HepG2 (cell line): ENCODE data around the gene PCDHB2. TPM values are rescaled to one million over a fixed set of nuclear protein-coding genes. Genes with fewer than 3 reads are reported as not detected.

Source experiments
- ATF7-NPFF ChIP-seq: sonication (generic); formaldehyde crosslinking; IDR thresholded peaks from 2 replicates; pipeline ENCODE4 v1.8.1; 2023; ENCODE audit warnings: mild to moderate bottlenecking, low read depth, missing genetic modification reagents, moderate library complexity
- GATAD1 ChIP-seq: IDR thresholded peaks from 2 replicates; pipeline ENCODE4 v1.6.1; 2016; ENCODE audit warnings: missing genetic modification reagents, missing compliant biosample characterization
- GTF3A ChIP-seq: sonication (generic); formaldehyde crosslinking; conservative IDR thresholded peaks from 2 replicates; pipeline ENCODE4 v1.4.0; 2020; ENCODE audit warnings: mild to moderate bottlenecking, missing genetic modification reagents
- JUN ChIP-seq: sonication (generic); formaldehyde crosslinking; IDR thresholded peaks from 2 replicates; pipeline ENCODE4 v1.4.0; 2020; ENCODE audit warnings: mild to moderate bottlenecking, missing genetic modification reagents
- KAT8 ChIP-seq: IDR thresholded peaks from 2 replicates; pipeline ENCODE4 v1.6.1; 2016; ENCODE audit warnings: missing genetic modification reagents, missing compliant biosample characterization
- MATR3 ChIP-seq: sonication (generic); formaldehyde crosslinking; IDR thresholded peaks from 2 replicates; pipeline ENCODE4 v1.4.0; 2020; ENCODE audit warnings: missing genetic modification reagents
- NFE2L2 ChIP-seq: fragments of 150-350 bp; IDR thresholded peaks from 2 replicates; pipeline ENCODE4 v1.6.1; 2014; ENCODE audit warnings: low read length
- NR2F2 ChIP-seq: IDR thresholded peaks from 2 replicates; pipeline ENCODE4 v1.6.1; 2012; ENCODE audit warnings: low read depth, inconsistent platforms, borderline replicate concordance
- PAX8 ChIP-seq: sonication (generic); formaldehyde crosslinking; IDR thresholded peaks from 2 replicates; pipeline ENCODE4 v1.8.0; 2022; ENCODE audit warnings: mild to moderate bottlenecking, missing genetic modification reagents, borderline replicate concordance
- POLR2AphosphoS5 ChIP-seq: IDR thresholded peaks from 2 replicates; pipeline ENCODE4 v1.6.1; 2012; ENCODE audit warnings: low read depth, low read length
- RCOR2 ChIP-seq: IDR thresholded peaks from 2 replicates; pipeline ENCODE4 v1.6.1; 2016; ENCODE audit warnings: missing biosample characterization, missing genetic modification reagents
- RXRA ChIP-seq: sonication (generic); formaldehyde crosslinking; IDR thresholded peaks from 2 replicates; pipeline ENCODE4 v1.5.1; 2020; ENCODE audit warnings: missing genetic modification reagents
- SMC3 ChIP-seq: IDR thresholded peaks from 2 replicates; pipeline ENCODE4 v1.6.1; 2011; ENCODE audit warnings: low read length, improper control_type of control experiment
- SNAPC2 ChIP-seq: sonication (generic); formaldehyde crosslinking; IDR thresholded peaks from 2 replicates; pipeline ENCODE4 v1.8.1; 2022; ENCODE audit warnings: mild to moderate bottlenecking, missing genetic modification reagents
- SOX5 ChIP-seq: IDR thresholded peaks from 2 replicates; pipeline ENCODE4 v1.6.1; 2016; ENCODE audit warnings: borderline replicate concordance
- ZBTB20 ChIP-seq: sonication (generic); formaldehyde crosslinking; IDR thresholded peaks from 2 replicates; pipeline ENCODE4 v1.8.1; 2023; ENCODE audit warnings: missing genetic modification reagents, low read depth, mild to moderate bottlenecking, borderline replicate concordance
- ZNF160 ChIP-seq: sonication (generic); formaldehyde crosslinking; IDR thresholded peaks from 2 replicates; pipeline ENCODE4 v1.8.0; 2022; ENCODE audit warnings: mild to moderate bottlenecking, inconsistent platforms, missing genetic modification reagents
- ZNF282 ChIP-seq: fragments of 450-650 bp; IDR thresholded peaks from 2 replicates; pipeline ENCODE4 v1.6.1; 2018; ENCODE audit not compliant: partially characterized antibody
- ZNF557 ChIP-seq: sonication (generic); formaldehyde crosslinking; IDR thresholded peaks from 2 replicates; pipeline ENCODE4 v1.4.0; 2020; ENCODE audit warnings: missing genetic modification reagents
- ZNF616 ChIP-seq: sonication (generic); formaldehyde crosslinking; IDR thresholded peaks from 2 replicates; pipeline ENCODE4 v1.5.0; 2020; ENCODE audit warnings: low read depth, mild to moderate bottlenecking, missing genetic modification reagents
- polyA plus RNA-seq, 8 experiments: library from polyadenylated mRNA; depleted of rRNA in 3 of 8; stranded (reverse) in 7 of 8; unstranded in 1 of 8; fragments of >200 nt; fragmentation: Illumina TruSeq in 4 of 8; extraction: Trizol in 4 of 8; gene quantifications; 2 replicates each; pipeline versions ENCODE4 v1.2.1 to v1.2.3, GENCODE V29; 2011 to 2016; ENCODE audit warnings: low read depth in 4 of 8, missing spikeins in 1 of 8, mixed read lengths in 1 of 8; ENCODE audit not compliant: insufficient read depth in 1 of 8
- total RNA-seq, 5 experiments: library from RNA; depleted of rRNA; stranded (reverse); fragments of >200 nt; fragmentation: Illumina TruSeq; extraction: Trizol; gene quantifications; 2 replicates each; pipeline ENCODE4 v1.2.3, GENCODE V29; 2016; ENCODE audit warnings: low read depth in 1 of 5
- TF ChIP-seq, protein P1 (sequence below): sonication (generic); formaldehyde crosslinking; conservative IDR thresholded peaks from 2 replicates; pipeline ENCODE4 v1.4.0; 2020; ENCODE audit warnings: missing genetic modification reagents
- TF ChIP-seq, protein P2 (sequence below): sonication (generic); formaldehyde crosslinking; IDR thresholded peaks from 2 replicates; pipeline ENCODE4 v1.4.0; 2020; ENCODE audit warnings: mild to moderate bottlenecking, missing genetic modification reagents
- TF ChIP-seq, protein P3 (sequence below): IDR thresholded peaks from 2 replicates; pipeline ENCODE4 v1.6.1; 2016; ENCODE audit warnings: low read depth
- TF ChIP-seq, protein P4 (sequence below): sonication (generic); formaldehyde crosslinking; IDR thresholded peaks from 2 replicates; pipeline ENCODE4 v1.9.0; 2021; ENCODE audit warnings: missing genetic modification reagents, mild to moderate bottlenecking, borderline replicate concordance

Gene PCDHB2
- total and polyA plus RNA-seq, 2 of the 13 experiments (the other 11 are each of a cell fraction or from before 2014, with no cell fraction given): 7.1 to 7.5 TPM

DNA sequence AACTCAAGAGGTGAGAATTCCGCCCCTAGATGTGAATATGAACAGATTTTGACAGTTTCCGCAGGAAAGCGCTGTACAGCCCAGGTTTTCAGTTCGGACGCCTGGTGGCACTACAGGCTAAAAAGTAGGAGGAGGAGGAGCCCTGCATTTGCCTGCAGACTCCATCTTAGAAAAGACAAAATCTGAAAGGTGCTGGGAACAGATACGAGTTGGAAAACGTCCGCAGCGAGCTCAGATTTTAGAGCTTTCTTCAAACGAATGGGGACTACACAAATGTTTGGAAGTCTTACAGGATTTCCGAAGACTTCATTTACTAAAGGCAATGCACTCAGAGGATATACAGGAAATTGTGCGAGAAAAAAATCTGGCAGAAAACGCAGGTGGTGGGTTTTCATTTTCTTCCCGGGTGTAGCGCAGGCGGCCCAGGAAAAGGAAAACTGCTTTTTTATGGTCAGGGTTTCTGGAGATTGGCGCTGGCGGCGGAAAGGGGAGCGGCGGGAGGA is 9.9 kb upstream of the PCDHB2 start (continued):
- TF ChIP-seq SOX5 (CRISPR knock-in tag): 0 out of 2 replicates have a peak, but pooled peaks have one; percentile 13
- no peak for TF ChIP-seq ZNF282
- no peak for TF ChIP-seq ZNF616 (CRISPR knock-in tag)
- TF ChIP-seq KAT8 (CRISPR knock-in tag): peak; percentile 75; the same call in 1 of the 2 replicates
- peak; percentile 53; the same call in 1 of the 2 replicates for TF ChIP-seq POLR2AphosphoS5
- no peak for TF ChIP-seq JUN (CRISPR knock-in tag)
- TF ChIP-seq ATF7-NPFF (CRISPR knock-in tag): no peak
- TF ChIP-seq RCOR2 (CRISPR knock-in tag): no peak
- TF ChIP-seq ZNF557 (CRISPR knock-in tag): no peak
- TF ChIP-seq GATAD1: no peak
- TF ChIP-seq PAX8 (CRISPR knock-in tag): no peak
- TF ChIP-seq ZBTB20 (CRISPR knock-in tag): no peak
- TF ChIP-seq NFE2L2: no peak
- TF ChIP-seq, protein P1, sequence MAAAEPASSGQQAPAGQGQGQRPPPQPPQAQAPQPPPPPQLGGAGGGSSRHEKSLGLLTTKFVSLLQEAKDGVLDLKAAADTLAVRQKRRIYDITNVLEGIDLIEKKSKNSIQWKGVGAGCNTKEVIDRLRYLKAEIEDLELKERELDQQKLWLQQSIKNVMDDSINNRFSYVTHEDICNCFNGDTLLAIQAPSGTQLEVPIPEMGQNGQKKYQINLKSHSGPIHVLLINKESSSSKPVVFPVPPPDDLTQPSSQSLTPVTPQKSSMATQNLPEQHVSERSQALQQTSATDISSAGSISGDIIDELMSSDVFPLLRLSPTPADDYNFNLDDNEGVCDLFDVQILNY (CRISPR knock-in tag): no peak
- TF ChIP-seq GTF3A (CRISPR knock-in tag): no peak
- no peak for TF ChIP-seq RXRA (CRISPR knock-in tag)
- TF ChIP-seq SMC3: peak; percentile 50; the same call in 1 of the 2 replicates
- TF ChIP-seq, protein P2, sequence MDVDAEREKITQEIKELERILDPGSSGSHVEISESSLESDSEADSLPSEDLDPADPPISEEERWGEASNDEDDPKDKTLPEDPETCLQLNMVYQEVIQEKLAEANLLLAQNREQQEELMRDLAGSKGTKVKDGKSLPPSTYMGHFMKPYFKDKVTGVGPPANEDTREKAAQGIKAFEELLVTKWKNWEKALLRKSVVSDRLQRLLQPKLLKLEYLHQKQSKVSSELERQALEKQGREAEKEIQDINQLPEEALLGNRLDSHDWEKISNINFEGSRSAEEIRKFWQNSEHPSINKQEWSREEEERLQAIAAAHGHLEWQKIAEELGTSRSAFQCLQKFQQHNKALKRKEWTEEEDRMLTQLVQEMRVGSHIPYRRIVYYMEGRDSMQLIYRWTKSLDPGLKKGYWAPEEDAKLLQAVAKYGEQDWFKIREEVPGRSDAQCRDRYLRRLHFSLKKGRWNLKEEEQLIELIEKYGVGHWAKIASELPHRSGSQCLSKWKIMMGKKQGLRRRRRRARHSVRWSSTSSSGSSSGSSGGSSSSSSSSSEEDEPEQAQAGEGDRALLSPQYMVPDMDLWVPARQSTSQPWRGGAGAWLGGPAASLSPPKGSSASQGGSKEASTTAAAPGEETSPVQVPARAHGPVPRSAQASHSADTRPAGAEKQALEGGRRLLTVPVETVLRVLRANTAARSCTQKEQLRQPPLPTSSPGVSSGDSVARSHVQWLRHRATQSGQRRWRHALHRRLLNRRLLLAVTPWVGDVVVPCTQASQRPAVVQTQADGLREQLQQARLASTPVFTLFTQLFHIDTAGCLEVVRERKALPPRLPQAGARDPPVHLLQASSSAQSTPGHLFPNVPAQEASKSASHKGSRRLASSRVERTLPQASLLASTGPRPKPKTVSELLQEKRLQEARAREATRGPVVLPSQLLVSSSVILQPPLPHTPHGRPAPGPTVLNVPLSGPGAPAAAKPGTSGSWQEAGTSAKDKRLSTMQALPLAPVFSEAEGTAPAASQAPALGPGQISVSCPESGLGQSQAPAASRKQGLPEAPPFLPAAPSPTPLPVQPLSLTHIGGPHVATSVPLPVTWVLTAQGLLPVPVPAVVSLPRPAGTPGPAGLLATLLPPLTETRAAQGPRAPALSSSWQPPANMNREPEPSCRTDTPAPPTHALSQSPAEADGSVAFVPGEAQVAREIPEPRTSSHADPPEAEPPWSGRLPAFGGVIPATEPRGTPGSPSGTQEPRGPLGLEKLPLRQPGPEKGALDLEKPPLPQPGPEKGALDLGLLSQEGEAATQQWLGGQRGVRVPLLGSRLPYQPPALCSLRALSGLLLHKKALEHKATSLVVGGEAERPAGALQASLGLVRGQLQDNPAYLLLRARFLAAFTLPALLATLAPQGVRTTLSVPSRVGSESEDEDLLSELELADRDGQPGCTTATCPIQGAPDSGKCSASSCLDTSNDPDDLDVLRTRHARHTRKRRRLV (CRISPR knock-in tag): no peak
- TF ChIP-seq, protein P3, sequence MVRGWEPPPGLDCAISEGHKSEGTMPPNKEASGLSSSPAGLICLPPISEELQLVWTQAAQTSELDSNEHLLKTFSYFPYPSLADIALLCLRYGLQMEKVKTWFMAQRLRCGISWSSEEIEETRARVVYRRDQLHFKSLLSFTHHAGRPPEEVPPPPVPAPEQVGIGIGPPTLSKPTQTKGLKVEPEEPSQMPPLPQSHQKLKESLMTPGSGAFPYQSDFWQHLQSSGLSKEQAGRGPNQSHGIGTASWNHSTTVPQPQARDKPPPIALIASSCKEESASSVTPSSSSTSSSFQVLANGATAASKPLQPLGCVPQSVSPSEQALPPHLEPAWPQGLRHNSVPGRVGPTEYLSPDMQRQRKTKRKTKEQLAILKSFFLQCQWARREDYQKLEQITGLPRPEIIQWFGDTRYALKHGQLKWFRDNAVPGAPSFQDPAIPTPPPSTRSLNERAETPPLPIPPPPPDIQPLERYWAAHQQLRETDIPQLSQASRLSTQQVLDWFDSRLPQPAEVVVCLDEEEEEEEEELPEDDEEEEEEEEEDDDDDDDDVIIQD (CRISPR knock-in tag): peak; percentile 30; the same call in 1 of the 2 replicates
- no peak for TF ChIP-seq SNAPC2 (CRISPR knock-in tag)
- TF ChIP-seq, protein P4, sequence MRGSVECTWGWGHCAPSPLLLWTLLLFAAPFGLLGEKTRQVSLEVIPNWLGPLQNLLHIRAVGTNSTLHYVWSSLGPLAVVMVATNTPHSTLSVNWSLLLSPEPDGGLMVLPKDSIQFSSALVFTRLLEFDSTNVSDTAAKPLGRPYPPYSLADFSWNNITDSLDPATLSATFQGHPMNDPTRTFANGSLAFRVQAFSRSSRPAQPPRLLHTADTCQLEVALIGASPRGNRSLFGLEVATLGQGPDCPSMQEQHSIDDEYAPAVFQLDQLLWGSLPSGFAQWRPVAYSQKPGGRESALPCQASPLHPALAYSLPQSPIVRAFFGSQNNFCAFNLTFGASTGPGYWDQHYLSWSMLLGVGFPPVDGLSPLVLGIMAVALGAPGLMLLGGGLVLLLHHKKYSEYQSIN (CRISPR knock-in tag): no peak
- TF ChIP-seq MATR3 (CRISPR knock-in tag): no peak
- no peak for TF ChIP-seq ZNF160 (CRISPR knock-in tag)
- TF ChIP-seq NR2F2: no peak
